Ovary (tissue), 9 donors: ENCODE measurements around the gene TRAPPC2. TPM values are rescaled to one million over a fixed set of nuclear protein-coding genes. Genes with fewer than 3 reads are reported as not detected.

Experiments
- DNase-seq, 5 donors: peaks; one replicate each; pipeline ENCODE4 v3.0.0-alpha.2; 2019 to 2020
- H3K27ac ChIP-seq, 2 donors: fragments of 200-600 bp; one replicate each; pipeline versions ENCODE4 v1.5.1 to v1.8.0; 2019 to 2022
- H3K27me3 ChIP-seq: fragments of 200-600 bp; one replicate; pipeline ENCODE4 v1.8.0; 2022
- H3K36me3 ChIP-seq: fragments of 200-600 bp; sonication (generic); one replicate; pipeline ENCODE4 v1.5.1; 2019
- H3K4me1 ChIP-seq: one replicate; pipeline ENCODE4 v1.8.1; 2013; ENCODE audit warnings: mild to moderate bottlenecking, moderate library complexity; ENCODE audit not compliant: insufficient read depth
- H3K4me3 ChIP-seq: fragments of 200-600 bp; sonication (generic); one replicate; pipeline ENCODE4 v1.5.1; 2017
- H3K9me3 ChIP-seq, 2 donors: fragments of 200-600 bp in 1 of 2; sonication (generic) in 1 of 2; one replicate each; pipeline versions ENCODE4 v1.5.1 to v1.8.1; 2013 to 2019; ENCODE audit warnings: mild to moderate bottlenecking in 1 of 2, moderate library complexity in 1 of 2
- EP300 ChIP-seq: sonication (generic); formaldehyde crosslinking; IDR thresholded peaks from one replicate; pipeline ENCODE4 v1.6.1; 2017; ENCODE audit warnings: antibody characterized with exemption
- POLR2A ChIP-seq: fragments of 450-650 bp; IDR thresholded peaks from one replicate; pipeline ENCODE4 v1.6.1; 2017; ENCODE audit warnings: antibody characterized with exemption, mild to moderate bottlenecking, moderate library complexity
- WGBS, 3 donors: extraction: QIAGEN DNeasy Blood & Tissue Kit in 1 of 3; methylation state at CpG; one replicate each; pipeline versions ENCODE4 v1.1.5 to v1.1.7; 2013 to 2017; 5-methylcytosine and 5-hydroxymethylcytosine counted together
- intact Hi-C, 4 donors: fragments of 100-400 bp; cut with DNase I; formaldehyde crosslinking; loops; one replicate each; pipeline versions ENCODE4 v1.11.0 to v1.15.1; 2022 to 2023
- polyA plus RNA-seq, 2 donors: library from polyadenylated mRNA; stranded (reverse); fragments of 200-250 nt in 1 of 2; fragments of 350-450 nt in 1 of 2; fragmentation: Illumina TruSeq in 1 of 2; extraction: RNeasy Lipid Tissue Mini Kit (QIAGEN cat#74804) in 1 of 2; gene quantifications; one replicate each; pipeline ENCODE4 v1.2.3, GENCODE V29; 2013 to 2014
- total RNA-seq, 7 donors: library from RNA; depleted of rRNA in 2 of 7; stranded (reverse); fragments of >200 nt in 2 of 7; fragmentation: NEBNext Ultra II Directional in 3 of 7; extraction: Animal tissue kit (Norgen Biotek cat#: 25700) in 3 of 7; gene quantifications; one replicate each; pipeline versions ENCODE4 v1.1.0 to v1.2.4, GENCODE V29; 2016 to 2023
- TF ChIP-seq, protein P1 (sequence below), 3 donors: fragments of 450-650 bp in 2 of 3; fragments of 200-600 bp in 1 of 3; IDR thresholded peaks; one replicate each; pipeline versions ENCODE4 v1.5.1 to v1.8.0; 2016 to 2022; ENCODE audit warnings: antibody characterized with exemption in 3 of 3, mild to moderate bottlenecking in 1 of 3
- donor health status: DM: no; HTN: no; CAD: no; lungs with moderate emphysema.
- donor health status: DM: no; HTN: no; CAD: no.
- donor health status: Bipolar disorder and iron deficiency.
- donor health status: DM: yes; HTN: yes; CAD: no.
- donor health status: DM: no; HTN: no; CAD: no.
- donor health status: DM: yes; HTN: yes; CAD: no.

Gene TRAPPC2
- total and polyA plus RNA-seq, 9 donors: 10.7 to 26.5 (median 20.9) TPM

DNA sequence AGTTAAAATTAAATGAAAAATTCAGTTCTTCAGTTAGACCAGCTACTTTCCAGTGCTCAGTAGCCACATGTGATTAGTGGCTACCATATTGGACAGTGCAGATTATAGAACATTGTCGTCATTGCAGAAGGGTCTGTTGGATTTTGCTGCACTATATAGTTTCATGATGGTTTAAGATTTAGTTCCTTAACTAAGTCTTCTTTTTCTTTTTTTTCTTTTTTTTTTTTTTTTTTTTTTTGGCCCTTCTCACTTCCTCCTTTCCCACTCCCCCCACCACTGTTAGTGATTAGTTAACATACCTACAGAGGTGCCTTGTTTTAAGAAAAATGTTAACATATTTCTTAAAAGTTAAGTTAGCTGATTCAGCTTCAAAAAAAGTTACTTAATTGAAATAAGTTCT, 36.4 kb downstream of the TRAPPC2 start:
- Histone ChIP-seq H3K9me3 (no peaks in the 10 kb centered on the region), H3K27me3 (no peaks in the 10 kb centered on the region), H3K36me3 (no peaks in the 10 kb centered on the region), H3K4me1 (peaks cover 9% of the 10 kb centered on the region), H3K27ac (no peak overlapping the region), H3K4me3 (no peak overlapping the region)
- intact Hi-C loops: no loop called here
- no peak for TF ChIP-seq EP300
- no peak for TF ChIP-seq POLR2A
- TF ChIP-seq, protein P1, sequence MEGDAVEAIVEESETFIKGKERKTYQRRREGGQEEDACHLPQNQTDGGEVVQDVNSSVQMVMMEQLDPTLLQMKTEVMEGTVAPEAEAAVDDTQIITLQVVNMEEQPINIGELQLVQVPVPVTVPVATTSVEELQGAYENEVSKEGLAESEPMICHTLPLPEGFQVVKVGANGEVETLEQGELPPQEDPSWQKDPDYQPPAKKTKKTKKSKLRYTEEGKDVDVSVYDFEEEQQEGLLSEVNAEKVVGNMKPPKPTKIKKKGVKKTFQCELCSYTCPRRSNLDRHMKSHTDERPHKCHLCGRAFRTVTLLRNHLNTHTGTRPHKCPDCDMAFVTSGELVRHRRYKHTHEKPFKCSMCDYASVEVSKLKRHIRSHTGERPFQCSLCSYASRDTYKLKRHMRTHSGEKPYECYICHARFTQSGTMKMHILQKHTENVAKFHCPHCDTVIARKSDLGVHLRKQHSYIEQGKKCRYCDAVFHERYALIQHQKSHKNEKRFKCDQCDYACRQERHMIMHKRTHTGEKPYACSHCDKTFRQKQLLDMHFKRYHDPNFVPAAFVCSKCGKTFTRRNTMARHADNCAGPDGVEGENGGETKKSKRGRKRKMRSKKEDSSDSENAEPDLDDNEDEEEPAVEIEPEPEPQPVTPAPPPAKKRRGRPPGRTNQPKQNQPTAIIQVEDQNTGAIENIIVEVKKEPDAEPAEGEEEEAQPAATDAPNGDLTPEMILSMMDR (IDR thresholded peaks at IDR 0.05): no peak
- DNase-seq: no peak
- WGBS, 3 donors: 96 to 97% (median 97%) methylated on average over 1 of the region's 1 CpG

DNA sequence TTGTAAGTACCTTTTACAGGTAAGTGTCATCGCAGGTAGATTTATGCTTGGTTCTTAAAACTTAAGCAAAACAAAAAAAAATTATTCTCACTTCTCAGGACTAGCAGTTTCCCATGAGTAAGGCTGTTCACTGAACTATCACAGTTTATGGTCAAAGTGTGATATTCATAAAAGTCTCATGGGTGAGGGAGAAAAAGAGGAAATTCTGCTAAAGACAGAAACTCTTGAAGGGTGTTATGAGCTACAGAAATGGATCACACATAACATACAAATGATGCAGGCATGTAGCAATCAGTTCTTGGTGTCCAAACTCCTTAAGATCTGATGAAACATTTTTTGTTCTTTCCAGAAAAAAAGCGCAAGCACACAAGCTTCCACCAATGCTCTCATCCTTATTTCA, 37.0 kb downstream of the TRAPPC2 start:
- H3K9me3 ChIP-seq: no peaks in the 10 kb centered on the region
- H3K27me3 ChIP-seq: no peaks in the 10 kb centered on the region
- intact Hi-C loops: no loop called here
- H3K4me1 ChIP-seq: peaks cover 12% of the 10 kb centered on the region
- DNase-seq: no peak
- TF ChIP-seq EP300: no peak
- TF ChIP-seq, protein P1 (IDR thresholded peaks at IDR 0.05): no peak
- TF ChIP-seq POLR2A: no peak
- no peak overlapping the region for H3K4me3 ChIP-seq
- H3K27ac ChIP-seq: no peak overlapping the region
- H3K36me3 ChIP-seq: no peaks in the 10 kb centered on the region
- 94 to 99% (median 95%) methylated on average over 2 of the region's 2 CpGs for WGBS, 3 donors

DNA sequence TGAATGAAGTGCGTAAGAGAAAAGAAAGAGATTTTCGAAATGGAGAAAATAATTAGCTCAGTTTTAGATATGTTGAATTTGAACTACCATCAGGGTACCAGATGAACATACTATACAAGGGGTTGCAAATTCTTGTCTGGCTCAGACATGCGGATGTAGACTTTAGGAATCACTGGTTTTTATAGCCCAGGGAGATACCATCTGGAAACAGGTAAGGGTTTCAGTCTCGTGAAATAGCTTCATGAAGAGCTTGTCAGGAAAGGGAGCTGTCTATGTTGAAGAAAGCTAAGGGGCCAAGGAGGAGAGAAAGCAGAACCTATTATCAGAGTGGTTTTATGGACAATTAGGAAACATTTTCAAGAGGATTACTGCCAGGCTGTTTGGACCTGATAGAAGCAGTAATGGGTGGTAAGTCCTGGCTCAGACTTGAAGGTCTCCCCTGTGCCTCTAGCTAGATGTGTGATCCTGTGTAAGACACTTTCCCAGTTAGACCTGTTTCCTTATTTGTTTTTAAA, 38.8 kb downstream of the TRAPPC2 start:
- Histone ChIP-seq H3K27ac (no peak overlapping the region), H3K4me3 (no peak overlapping the region), H3K27me3 (no peaks in the 10 kb centered on the region), H3K4me1 (peaks cover 16% of the 10 kb centered on the region), H3K9me3 (no peaks in the 10 kb centered on the region), H3K36me3 (no peaks in the 10 kb centered on the region)
- WGBS, 3 donors: 91 to 94% (median 92%) methylated on average over 4 of the region's 4 CpGs
- intact Hi-C loops: no loop called here
- TF ChIP-seq, protein P1 (IDR thresholded peaks at IDR 0.05): no peak
- TF ChIP-seq EP300: no peak
- TF ChIP-seq POLR2A: no peak
- DNase-seq: no peak

DNA sequence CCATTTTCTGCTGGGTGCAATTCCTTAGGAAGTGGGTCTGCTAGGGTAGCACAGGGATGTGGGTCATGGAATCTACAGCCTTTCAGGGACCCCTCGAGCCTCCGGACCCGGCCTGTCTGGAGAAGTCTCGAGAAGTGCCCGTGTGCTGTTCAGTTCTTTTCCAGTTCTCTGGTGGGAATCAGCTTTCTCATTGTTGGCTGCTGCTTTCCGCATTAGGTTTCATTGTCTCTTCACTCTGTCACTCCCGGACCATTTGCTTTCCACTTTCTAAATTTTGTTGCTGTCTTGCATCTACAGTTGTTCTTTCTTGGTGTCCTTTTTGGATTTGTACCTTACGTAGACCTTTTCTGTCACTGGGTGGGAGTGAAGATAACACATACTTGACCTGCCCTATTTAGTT, 39.4 kb downstream of the TRAPPC2 start:
- H3K9me3 ChIP-seq: no peaks in the 10 kb centered on the region
- no peaks in the 10 kb centered on the region for H3K27me3 ChIP-seq
- intact Hi-C loops: no loop called here
- H3K4me1 ChIP-seq: peaks cover 17% of the 10 kb centered on the region
- TF ChIP-seq POLR2A (no peak), EP300 (no peak)
- TF ChIP-seq, protein P1 (IDR thresholded peaks at IDR 0.05): no peak
- 84 to 88% (median 86%) methylated on average over 8 of the region's 8 CpGs for WGBS, 3 donors
- DNase-seq: no peak
- no peaks in the 10 kb centered on the region for H3K36me3 ChIP-seq
- no peak overlapping the region for H3K27ac ChIP-seq
- H3K4me3 ChIP-seq: no peak overlapping the region
